Stimulated activated CD4-positive, alpha-beta T cell treated with anti-CD3 and anti-CD28 coated beads, Interleukin-15, amount 100 ng/mL, for 1 hour (primary cell): ENCODE data around the gene BRINP2.

Experiments
- DNase-seq, 2 donors: peaks; one replicate each; pipeline ENCODE4 v3.0.0-alpha.2; 2020; ENCODE audit warnings: low read depth in 1 of 2, low spot score in 1 of 2

Gene BRINP2

DNA sequence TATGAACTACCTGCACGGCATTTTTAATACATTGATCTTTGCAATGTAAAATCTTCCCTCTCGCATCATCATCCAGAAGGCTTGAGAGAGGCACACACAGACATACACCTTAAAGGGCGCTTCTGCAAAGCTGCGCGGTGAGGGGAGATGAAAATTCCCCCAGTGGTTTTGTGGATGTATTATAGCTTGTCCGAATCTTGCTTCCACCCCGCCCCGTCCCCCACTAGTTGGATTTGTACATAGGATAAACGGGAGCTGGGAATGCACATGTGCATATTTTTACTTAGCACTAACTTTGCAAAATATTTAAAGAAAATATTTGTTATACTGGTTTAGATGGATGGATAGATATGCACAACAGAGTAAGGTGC, 5.7 kb upstream of the BRINP2 start:
- DNase-seq = no peak

DNA sequence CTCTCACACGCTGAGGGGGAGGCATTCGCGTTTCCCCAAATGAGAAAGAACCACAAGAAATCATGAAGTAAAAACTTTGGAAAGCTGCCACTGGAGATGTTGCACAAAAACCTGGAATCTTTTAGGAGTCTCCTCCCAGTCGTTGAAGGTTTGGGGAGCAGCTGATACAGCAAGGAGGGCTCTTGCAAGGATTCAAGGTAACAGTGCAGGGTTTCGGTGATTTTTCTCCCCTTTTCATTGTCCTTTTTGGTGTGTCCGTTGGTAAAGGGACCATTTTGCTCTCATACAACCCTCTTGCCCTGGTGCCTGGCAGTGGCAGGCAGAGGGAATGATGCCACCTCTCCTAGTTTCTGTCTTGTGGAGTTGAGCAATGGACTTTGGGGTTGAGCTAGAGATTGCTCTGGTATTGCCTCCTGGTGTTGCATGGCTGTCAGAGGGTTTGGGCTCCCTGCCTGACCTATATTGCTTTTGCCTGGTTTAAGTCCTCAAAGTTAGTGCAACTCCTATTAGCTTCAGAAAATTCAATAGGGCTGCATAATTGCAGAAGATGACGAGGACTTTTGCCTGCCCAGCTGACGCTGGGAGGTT, 872 bp downstream of the BRINP2 start:
- DNase-seq = no peak

- DNase-seq = no peak
Observed at GRCh38 chr1:177172272-177172671, 1.5 kb downstream of the BRINP2 start.

GRCh38 chr1:177172866-177173265, 2.1 kb downstream of the BRINP2 start:
- no peak for DNase-seq

GRCh38 chr1:177173976-177174375, 3.2 kb downstream of the BRINP2 start:
- no peak for DNase-seq

- DNase-seq = no peak
Observed at GRCh38 chr1:177174921-177175634, 4.3 kb downstream of the BRINP2 start.

- DNase-seq = no peak
Observed at GRCh38 chr1:177181280-177181630, 10.5 kb downstream of the BRINP2 start.

- DNase-seq = no peak
Observed at GRCh38 chr1:177181631-177182291, 11.0 kb downstream of the BRINP2 start.

DNA sequence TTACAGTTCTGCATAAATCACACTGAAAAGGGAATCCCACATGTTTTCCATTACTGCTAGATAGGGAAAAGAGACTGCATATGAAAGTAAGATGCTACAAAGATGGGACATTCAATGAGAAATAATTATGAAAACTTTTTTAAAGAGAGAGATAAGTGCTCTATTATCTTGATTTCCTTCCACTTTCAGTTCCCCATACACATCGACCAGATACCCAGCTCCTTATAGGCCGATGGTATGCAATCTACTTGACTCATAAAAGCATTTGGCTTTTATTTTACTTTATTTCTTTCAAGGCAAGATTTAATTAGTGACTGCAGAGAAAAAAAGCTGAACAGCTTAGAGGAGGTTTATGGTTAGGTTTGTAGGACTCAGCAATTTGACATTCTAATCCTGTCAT, 13.1 kb downstream of the BRINP2 start:
- DNase-seq = no peak

DNA sequence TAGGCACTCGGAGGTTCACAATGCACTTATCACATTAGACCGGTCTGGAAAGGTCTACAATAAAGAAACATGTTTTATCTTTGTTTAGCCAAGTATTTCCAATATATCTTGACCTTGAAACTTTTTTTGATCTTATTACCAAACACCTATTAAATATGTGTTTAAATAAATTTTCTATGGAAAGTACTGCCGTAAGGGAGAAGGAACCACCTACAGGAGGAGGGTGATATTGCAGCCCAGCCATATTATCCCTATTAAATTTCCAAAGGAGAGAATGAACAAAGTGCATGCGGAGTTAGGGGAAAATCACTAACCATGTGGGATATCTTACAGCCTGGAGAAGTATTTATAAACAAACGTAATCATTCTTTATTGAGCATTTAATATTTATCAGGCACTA, 14.5 kb downstream of the BRINP2 start:
- DNase-seq = no peak

DNA sequence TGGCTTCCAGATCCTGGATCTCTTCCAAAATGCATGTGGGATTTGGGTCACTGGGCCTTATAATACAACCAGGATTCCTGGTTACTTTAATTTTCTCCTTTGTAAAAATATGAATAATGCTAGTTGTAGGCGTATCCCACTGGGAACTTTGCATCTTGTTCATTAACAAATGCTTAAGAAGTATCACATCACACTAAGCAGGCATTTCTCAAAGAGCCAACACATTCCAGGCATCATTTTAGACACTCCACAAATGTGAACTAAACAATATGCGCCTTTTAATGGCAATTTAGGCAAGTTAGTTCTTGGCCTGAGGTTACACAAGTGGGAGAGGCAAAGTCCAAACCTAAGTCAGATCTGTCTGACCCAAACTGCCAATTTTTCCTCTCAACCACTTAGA, 15.9 kb downstream of the BRINP2 start:
- no peak for DNase-seq

DNA sequence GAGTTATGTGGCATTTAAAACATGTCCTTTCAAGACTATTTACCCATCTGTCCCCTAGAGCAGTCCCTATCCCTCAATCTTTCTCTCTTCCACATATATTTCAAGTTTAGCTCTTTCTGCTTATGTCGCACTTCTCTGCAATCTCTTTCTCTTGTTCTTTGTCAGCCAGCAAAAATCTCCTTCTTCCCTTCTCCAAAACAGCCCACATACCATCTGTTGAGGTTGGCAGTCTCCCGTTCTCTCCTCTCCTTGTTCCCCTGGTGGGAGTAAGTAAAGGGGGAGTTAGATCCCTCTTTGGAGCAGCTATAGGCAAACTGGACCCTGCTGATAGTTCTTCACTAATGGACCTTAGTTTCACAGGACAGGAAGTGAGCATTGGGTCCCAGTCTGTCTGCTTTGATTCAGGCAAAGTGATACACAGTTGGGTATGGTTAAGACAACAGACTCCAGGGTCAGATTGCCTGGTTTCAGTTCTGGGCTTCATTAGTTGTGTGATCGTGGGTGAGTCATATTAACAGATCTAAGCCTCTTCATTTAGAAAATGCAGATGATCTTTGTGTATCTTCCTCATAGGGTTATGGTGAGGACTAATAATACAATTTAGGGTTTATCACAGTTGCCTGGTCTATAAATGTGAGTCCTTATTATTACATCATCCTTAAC, 19.7 kb downstream of the BRINP2 start:
- DNase-seq = no peak

DNA sequence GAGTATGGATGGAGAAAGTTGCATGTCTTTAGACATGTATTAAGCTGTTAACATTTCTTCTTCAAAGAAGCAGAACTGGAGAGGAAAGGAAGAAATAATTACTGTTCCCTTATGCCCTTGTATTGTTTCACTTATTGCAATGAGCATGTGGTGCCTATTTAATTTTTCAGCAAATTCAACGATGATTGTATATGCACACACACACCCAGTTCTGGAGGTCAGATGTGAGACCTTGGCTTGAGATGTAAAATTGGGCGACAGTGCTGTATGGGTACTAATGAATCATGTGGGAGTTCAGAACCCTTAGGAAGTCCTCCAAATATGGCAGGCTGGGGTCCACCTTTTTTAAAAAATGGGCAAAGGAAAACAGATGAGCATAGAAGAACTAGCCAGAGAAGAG, 27.5 kb downstream of the BRINP2 start:
- no peak for DNase-seq

GRCh38 chr1:177200290-177200689, 29.5 kb downstream of the BRINP2 start:
- no peak for DNase-seq

GRCh38 chr1:177206831-177207355, 36.1 kb downstream of the BRINP2 start:
- DNase-seq = no peak

DNA sequence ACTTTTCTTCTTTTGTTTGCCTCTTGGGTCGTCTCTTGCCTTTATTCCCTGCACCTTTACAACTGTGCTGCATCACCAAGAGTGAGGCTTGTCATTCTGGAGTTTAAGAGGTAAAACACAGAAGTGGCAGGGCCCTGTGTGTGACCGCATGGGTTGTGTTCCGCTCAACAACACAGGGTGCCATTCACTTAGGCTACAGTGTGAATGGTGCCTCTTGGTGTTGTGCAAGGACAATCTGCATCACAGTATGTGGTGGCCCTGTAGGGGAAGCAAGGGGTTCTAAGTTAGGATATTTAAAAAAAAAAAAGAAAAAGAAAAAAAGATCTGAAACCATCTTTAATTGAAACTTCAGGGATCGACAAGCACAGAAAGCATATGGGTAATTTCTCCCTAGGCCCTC, 38.2 kb downstream of the BRINP2 start:
- DNase-seq = no peak

GRCh38 chr1:177209357-177209756, 38.6 kb downstream of the BRINP2 start:
- DNase-seq = no peak

DNA sequence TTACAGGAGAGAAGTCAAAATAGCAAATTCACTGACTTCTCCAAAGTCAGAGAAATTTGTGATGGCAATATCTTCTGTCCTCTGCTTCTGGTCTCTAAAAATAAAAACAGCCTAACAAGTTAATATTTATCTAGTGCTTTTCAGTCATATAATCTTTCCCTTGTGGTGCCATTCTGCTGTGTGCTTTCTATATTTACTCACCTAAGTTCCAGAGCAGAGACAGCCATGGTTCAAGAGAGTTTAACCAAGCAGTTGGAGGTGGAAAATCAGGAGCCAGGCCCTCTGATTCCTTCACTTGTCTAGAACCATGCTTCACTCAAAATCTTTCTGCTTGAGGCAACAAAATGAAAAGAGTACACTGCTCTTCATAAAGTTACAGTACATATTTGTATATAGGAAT, 39.3 kb downstream of the BRINP2 start:
- no peak for DNase-seq

- no peak for DNase-seq
Observed at GRCh38 chr1:177211231-177211630, 40.5 kb downstream of the BRINP2 start.

DNA sequence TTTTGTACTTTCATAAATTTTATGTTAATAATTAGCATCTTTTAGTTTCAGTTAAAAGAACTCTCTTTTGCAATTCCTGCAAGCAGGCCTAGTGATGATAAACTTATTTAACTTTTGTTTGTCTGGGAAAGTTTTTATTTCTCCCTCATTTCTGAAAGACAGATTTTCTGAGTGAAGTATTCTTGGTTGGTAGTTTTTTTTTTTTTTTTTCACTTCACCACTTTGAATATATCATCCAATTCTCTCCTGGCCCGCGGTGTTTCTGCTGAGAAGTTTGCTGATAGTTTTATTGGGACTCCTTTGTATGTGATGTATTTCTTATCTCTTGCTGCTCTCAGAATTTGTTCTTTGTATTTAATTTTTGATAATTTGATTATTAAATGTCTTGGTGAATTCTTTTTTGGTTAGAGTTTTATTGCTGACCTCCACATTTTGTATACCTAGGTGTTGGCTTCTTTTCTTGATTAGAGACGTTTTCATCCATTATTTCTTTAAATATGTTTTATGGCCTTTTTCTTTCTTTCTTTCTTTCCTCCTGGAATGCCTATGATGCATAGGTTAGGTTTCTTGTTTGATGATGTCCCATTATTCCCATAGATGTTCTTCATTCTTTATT, 45.9 kb downstream of the BRINP2 start:
- DNase-seq = no peak
